Muscle of leg (tissue), 11 donors: ENCODE measurements around the gene UBAP2. TPM values are rescaled to one million over a fixed set of nuclear protein-coding genes. Genes with fewer than 3 reads are reported as not detected.

Source experiments
- DNase-seq: peaks from one replicate; pipeline ENCODE4 v3.0.0; 2013
- H3K27ac ChIP-seq: one replicate; pipeline ENCODE4 v1.5.1; 2013; ENCODE audit warnings: mild to moderate bottlenecking, low read length, control low read depth
- H3K27me3 ChIP-seq: one replicate; pipeline ENCODE4 v1.6.1; 2013; ENCODE audit warnings: low read length; ENCODE audit not compliant: control insufficient read depth, insufficient read depth
- H3K36me3 ChIP-seq: one replicate; pipeline ENCODE4 v1.6.1; 2013; ENCODE audit warnings: low read length; ENCODE audit not compliant: control insufficient read depth, insufficient read depth
- H3K4me1 ChIP-seq: one replicate; pipeline ENCODE4 v1.6.1; 2013; ENCODE audit warnings: low read length; ENCODE audit not compliant: control insufficient read depth, insufficient read depth
- H3K4me3 ChIP-seq: one replicate; pipeline ENCODE4 v1.5.1; 2013; ENCODE audit warnings: low read length, control low read depth
- H3K9me3 ChIP-seq: replicated peaks from 2 replicates; pipeline ENCODE4 v1.6.1; 2013; ENCODE audit warnings: low read depth, low read length; ENCODE audit not compliant: control insufficient read depth
- WGBS: methylation state at CpG from one replicate; pipeline ENCODE4 v1.1.5; 2013; ENCODE audit warnings: missing lambda C conversion rate; ENCODE audit not compliant: insufficient coverage; 5-methylcytosine and 5-hydroxymethylcytosine counted together
- polyA plus RNA-seq, 8 donors: library from polyadenylated mRNA; unstranded; fragments of 120-200 nt; gene quantifications; one replicate each; pipeline versions ENCODE4 v1.2.1 to v1.2.3, GENCODE V29; 2013; ENCODE audit warnings: inconsistent platforms in 1 of 8, low replicate concordance in 1 of 8; ENCODE audit not compliant: insufficient read length in 8 of 8, insufficient read depth in 1 of 8
- total RNA-seq: library from RNA; stranded (reverse); fragments of 120-200 nt; gene quantifications from one replicate; pipeline ENCODE4 v1.2.4, GENCODE V29; 2013

UBAP2 gene
- total and polyA plus RNA-seq, 9 donors, result 51.4 to 89.8 (median 65.6) TPM

- Histone ChIP-seq H3K4me3 (no peak overlapping the region), H3K27me3 (no peaks in the 10 kb centered on the region), H3K36me3 (peaks cover 2% of the 10 kb centered on the region), H3K27ac (no peak overlapping the region), H3K9me3 (no peaks in the 10 kb centered on the region), H3K4me1 (no peaks in the 10 kb centered on the region)
- no peak for DNase-seq
- WGBS, result 88% methylated on average over 3 of the region's 7 CpGs
Observed at GRCh38 chr9:33878691-33879366, 169.9 kb downstream of the UBAP2 start.

GRCh38 chr9:33877727-33878489, 170.8 kb downstream of the UBAP2 start:
- Histone ChIP-seq H3K27ac (no peak overlapping the region), H3K4me3 (no peak overlapping the region)

More at GRCh38 chr9:33877727-33878489, 170.8 kb downstream of the UBAP2 start:
- WGBS, result 51% methylated on average over 5 of the region's 10 CpGs
- H3K9me3 ChIP-seq, result no peaks in the 10 kb centered on the region
- no peak for DNase-seq
- peaks cover 2% of the 10 kb centered on the region for H3K36me3 ChIP-seq
- no peaks in the 10 kb centered on the region for H3K27me3 ChIP-seq
- no peaks in the 10 kb centered on the region for H3K4me1 ChIP-seq

Other genes with a start within 250 kb of the UBAP2 start
- 18.2 TPM for gene UBE2R2, start 231.7 kb downstream of the UBAP2 start, total RNA-seq
- gene UBE2R2, start 231.7 kb downstream of the UBAP2 start, polyA plus RNA-seq, result 10 to 100 TPM; 37.8 to 48.5 (median 41.1) TPM
- 18.2 TPM for gene DCAF12, start 77.8 kb upstream of the UBAP2 start, total RNA-seq
- 10 to 100 TPM; 28.9 to 42.1 (median 36.8) TPM for gene DCAF12, start 77.8 kb upstream of the UBAP2 start, polyA plus RNA-seq
- gene UBAP1, start 130.2 kb upstream of the UBAP2 start, total RNA-seq, result 17.9 TPM
- gene UBAP1, start 130.2 kb upstream of the UBAP2 start, polyA plus RNA-seq, result 10 to 100 TPM; 30.2 to 37.4 (median 33.6) TPM